ENCODE measurements around the gene PPP1CA.

GRCh38 chr11:67366961-67367760 is 34.5 kb downstream of the PPP1CA start:
- TF ChIP-seq POLR2A (IDR thresholded peaks at IDR 0.05): no peak
- TF ChIP-seq, protein P1, sequence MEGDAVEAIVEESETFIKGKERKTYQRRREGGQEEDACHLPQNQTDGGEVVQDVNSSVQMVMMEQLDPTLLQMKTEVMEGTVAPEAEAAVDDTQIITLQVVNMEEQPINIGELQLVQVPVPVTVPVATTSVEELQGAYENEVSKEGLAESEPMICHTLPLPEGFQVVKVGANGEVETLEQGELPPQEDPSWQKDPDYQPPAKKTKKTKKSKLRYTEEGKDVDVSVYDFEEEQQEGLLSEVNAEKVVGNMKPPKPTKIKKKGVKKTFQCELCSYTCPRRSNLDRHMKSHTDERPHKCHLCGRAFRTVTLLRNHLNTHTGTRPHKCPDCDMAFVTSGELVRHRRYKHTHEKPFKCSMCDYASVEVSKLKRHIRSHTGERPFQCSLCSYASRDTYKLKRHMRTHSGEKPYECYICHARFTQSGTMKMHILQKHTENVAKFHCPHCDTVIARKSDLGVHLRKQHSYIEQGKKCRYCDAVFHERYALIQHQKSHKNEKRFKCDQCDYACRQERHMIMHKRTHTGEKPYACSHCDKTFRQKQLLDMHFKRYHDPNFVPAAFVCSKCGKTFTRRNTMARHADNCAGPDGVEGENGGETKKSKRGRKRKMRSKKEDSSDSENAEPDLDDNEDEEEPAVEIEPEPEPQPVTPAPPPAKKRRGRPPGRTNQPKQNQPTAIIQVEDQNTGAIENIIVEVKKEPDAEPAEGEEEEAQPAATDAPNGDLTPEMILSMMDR (IDR thresholded peaks at IDR 0.05): no peak
